NB4 (cell line): ENCODE measurements around the gene LAMC2.

ENCODE experiments used
- DNase-seq: peaks from one replicate; pipeline ENCODE4 v3.0.0; 2010; ENCODE audit warnings: low read depth
- H3K4me3 ChIP-seq: one replicate; pipeline ENCODE4 v1.5.1; 2011; ENCODE audit warnings: mild to moderate bottlenecking, low read depth, low read length, moderate library complexity
- MYC ChIP-seq: IDR thresholded peaks from 2 replicates; pipeline ENCODE4 v1.6.1; 2011; ENCODE audit warnings: low read depth, low read length
- POLR2A ChIP-seq: IDR thresholded peaks from 2 replicates; pipeline ENCODE4 v1.6.1; 2011; ENCODE audit warnings: mild to moderate bottlenecking; ENCODE audit not compliant: insufficient read length; ENCODE audit errors: extremely low read depth
- TF ChIP-seq, protein P1 (sequence below): IDR thresholded peaks from 2 replicates; pipeline ENCODE4 v1.6.1; 2011; ENCODE audit warnings: low read depth, low read length
- TF ChIP-seq, protein P2 (sequence below): IDR thresholded peaks from one replicate; pipeline ENCODE4 v1.5.1; 2012; ENCODE audit warnings: low read depth, low read length

The LAMC2 gene

DNA sequence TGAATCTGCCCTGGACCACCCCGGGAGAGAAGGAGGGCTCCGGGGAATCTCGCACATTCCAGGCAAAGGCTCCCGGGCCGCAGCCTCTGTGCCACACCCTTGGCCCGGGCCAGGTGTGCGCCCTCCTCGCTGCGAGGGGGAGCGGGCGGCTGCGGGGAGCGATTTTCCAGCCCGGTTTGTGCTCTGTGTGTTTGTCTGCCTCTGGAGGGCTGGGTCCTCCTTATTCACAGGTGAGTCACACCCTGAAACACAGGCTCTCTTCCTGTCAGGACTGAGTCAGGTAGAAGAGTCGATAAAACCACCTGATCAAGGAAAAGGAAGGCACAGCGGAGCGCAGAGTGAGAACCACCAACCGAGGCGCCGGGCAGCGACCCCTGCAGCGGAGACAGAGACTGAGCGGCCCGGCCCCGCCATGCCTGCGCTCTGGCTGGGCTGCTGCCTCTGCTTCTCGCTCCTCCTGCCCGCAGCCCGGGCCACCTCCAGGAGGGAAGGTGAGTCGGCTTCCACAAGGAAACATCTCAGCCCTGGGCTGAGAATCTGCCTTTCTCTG lies at the start of gene LAMC2:
Gene LAMC2 (plus strand): TSS at position 324 of the 550 bp plus-strand sequence. CDS start 89 bp downstream, at position 413.
- no peak within 1 kb of the TSS for H3K4me3 ChIP-seq
- no peak for DNase-seq
- TF ChIP-seq POLR2A, result no peak

DNA sequence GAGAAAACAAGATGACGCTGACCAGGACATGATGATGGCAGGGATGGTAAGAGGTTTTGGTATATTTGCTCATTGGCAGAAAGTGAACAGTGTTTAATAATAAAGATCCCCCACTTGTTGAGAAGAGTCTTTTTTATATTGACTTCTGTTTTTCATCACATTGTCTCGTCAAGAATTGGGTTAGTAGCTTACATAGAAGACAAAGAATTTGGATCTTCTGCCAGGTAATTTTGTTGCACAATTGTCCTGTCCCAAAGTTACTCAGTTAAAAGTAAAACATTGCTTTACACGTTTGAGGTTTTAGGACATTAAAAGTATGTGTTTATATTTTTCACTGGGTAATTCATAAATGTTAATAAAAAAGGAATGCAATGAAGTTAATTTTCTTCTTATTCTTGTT lies 48.3 kb upstream of the LAMC2 start:
- DNase-seq, result no peak
- TF ChIP-seq MYC (no peak), POLR2A (no peak)
- TF ChIP-seq, protein P1, sequence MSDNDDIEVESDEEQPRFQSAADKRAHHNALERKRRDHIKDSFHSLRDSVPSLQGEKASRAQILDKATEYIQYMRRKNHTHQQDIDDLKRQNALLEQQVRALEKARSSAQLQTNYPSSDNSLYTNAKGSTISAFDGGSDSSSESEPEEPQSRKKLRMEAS, result no peak
- TF ChIP-seq, protein P2, sequence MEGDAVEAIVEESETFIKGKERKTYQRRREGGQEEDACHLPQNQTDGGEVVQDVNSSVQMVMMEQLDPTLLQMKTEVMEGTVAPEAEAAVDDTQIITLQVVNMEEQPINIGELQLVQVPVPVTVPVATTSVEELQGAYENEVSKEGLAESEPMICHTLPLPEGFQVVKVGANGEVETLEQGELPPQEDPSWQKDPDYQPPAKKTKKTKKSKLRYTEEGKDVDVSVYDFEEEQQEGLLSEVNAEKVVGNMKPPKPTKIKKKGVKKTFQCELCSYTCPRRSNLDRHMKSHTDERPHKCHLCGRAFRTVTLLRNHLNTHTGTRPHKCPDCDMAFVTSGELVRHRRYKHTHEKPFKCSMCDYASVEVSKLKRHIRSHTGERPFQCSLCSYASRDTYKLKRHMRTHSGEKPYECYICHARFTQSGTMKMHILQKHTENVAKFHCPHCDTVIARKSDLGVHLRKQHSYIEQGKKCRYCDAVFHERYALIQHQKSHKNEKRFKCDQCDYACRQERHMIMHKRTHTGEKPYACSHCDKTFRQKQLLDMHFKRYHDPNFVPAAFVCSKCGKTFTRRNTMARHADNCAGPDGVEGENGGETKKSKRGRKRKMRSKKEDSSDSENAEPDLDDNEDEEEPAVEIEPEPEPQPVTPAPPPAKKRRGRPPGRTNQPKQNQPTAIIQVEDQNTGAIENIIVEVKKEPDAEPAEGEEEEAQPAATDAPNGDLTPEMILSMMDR, result no peak
- no peak overlapping the region for H3K4me3 ChIP-seq

DNA sequence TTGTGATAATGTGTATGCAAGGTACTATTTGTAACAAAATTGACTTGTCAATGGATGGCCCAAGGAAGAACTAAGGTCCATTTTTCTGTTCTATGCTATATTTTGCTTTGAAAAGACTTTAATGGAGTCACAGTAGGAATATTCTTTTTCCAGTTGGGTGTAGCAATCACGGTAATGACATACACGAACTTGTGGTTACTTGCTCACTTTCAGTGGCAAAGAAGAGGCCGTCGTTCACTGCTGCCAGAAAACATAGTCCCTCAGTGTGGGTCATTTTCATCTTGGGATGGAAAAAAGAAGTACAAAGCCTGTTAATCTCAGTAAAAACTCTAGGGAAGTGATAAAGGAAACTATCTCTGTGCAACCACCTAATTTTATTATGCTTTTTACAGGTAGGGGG lies 47.8 kb upstream of the LAMC2 start:
- H3K4me3 ChIP-seq, result no peak overlapping the region
- no peak for DNase-seq
- TF ChIP-seq POLR2A (no peak), MYC (no peak)
- TF ChIP-seq, protein P1, result no peak
- TF ChIP-seq, protein P2, result no peak

DNA sequence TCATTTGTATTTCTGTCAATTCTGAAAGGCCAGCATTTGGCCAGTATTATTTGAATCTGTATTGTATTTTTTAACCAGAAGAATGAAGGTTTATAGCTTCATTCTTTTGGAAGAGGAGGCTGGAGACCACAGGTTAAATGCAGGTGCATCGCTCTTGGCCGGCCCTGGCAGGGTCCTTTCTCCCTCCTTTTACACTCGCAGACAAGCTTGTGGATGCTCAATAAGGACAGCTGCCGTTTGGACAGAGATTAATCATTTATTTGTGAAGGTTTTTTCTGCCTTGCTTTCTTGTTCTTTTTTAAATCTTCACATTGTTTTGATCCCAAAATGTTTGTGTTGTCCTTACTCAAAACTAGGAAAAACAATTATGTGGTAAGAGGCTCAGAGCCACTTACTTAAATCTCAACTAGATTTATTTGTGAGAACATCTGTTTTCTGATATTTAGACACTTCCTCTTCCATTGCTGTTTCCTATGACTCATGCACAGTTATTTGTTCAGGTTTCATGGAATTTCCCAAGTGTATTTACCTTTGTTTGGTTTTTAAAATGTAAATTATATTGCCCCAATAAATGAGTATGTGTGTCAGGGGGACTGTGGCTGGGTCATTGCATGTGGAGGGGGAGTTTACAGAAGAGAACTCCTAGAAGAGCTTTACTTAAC lies 46.7 kb upstream of the LAMC2 start:
- TF ChIP-seq, protein P1, result no peak
- TF ChIP-seq, protein P2, result no peak
- no peak for TF ChIP-seq POLR2A
- TF ChIP-seq MYC, result no peak
- peak; percentile 13 for DNase-seq
- no peak overlapping the region for H3K4me3 ChIP-seq

DNA sequence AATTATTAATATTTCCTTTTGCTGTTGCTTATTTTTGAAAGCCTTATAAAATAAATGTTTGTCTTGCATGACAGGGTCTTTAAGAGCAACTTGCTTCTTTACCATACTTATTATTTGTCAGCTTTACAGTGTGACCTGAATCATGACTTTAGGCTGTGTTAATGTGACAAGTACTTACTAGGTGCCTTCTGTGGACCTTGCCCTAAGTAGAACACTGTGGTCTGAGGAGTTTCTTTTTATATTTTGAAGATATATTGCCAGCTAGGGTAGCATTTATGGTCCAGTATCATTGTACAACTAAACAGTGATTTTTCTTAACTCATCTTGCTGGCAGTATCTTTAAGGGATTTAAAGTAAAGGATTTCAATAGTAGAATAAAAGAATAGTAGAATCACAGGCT lies 45.4 kb upstream of the LAMC2 start:
- no peak for DNase-seq
- TF ChIP-seq MYC (no peak), POLR2A (no peak)
- TF ChIP-seq, protein P1, result no peak
- TF ChIP-seq, protein P2, result no peak
- no peak overlapping the region for H3K4me3 ChIP-seq

DNA sequence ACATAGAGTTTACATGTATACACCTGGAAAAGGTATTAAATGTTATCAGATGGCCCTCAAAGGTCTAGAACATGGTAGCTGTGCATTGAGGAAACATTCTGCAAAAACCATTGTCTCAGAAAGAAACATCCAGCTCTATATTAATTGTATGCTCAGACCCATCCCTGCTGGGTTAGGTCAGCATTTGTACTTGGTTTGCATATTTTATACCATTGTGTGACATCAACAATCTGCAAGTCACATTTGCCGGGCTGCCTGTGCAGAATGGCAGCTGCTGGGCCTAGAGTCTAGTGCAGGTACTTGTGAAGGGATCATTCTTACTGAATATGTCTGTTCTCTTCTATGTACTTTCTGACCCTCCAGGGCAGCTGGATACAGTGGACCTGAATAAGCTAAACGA lies 43.9 kb upstream of the LAMC2 start:
- DNase-seq, result no peak
- H3K4me3 ChIP-seq, result no peak overlapping the region
- TF ChIP-seq, protein P2, result no peak
- TF ChIP-seq MYC (no peak), POLR2A (no peak)
- TF ChIP-seq, protein P1, result no peak
